GM21423 (cell line): Measurements from ENCODE around the gene DOCK9.

Experiments
- ATAC-seq: cut with Tn5 transposase; IDR thresholded peaks from one replicate; pipeline ENCODE4 v1.9.1; 2021; ENCODE audit warnings: mild to moderate bottlenecking, moderate library complexity; ENCODE audit not compliant: unreplicated experiment

Gene DOCK9

DNA sequence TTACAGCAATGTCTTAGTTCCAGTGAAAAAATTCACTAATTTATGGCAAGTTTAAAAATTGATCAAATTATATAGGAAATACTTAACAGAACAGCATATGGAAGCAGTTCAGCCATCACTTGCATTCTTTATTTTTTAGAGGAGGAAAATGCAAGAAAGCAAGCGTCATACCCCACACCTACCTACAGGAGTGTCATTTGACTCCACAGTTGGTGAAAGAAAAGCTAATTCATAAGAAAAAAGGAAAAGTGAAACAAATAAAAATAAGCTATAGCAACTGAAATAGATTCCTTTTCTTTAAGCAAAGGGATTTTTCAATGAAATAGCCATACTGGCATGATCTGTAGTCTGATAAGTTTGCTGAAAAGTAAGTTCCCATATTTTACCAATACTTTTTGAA is 111.0 kb downstream of the DOCK9 start:
- no peak for ATAC-seq

GRCh38 chr13:98860491-98860890 is 117.4 kb downstream of the DOCK9 start:
- no peak for ATAC-seq

DNA sequence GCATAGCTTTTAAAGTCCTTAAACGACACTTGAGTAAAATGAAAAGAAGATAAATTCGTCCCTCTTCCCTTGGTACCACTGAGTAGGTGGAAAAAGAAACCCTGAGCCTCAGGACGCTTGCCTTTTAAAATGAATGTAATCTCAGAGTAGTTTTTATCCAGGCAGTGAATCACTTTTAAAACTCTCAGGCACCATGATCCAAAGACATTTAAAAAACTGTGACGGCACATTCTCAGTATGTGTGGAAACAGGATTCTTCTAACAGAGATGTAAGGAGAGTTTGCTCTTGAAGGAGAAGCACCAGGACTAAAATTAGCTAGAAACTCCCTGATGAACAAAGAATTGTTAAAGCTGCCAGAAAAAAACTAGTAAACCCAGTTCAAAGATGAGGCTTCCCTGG is 119.7 kb downstream of the DOCK9 start:
- ATAC-seq: no peak

DNA sequence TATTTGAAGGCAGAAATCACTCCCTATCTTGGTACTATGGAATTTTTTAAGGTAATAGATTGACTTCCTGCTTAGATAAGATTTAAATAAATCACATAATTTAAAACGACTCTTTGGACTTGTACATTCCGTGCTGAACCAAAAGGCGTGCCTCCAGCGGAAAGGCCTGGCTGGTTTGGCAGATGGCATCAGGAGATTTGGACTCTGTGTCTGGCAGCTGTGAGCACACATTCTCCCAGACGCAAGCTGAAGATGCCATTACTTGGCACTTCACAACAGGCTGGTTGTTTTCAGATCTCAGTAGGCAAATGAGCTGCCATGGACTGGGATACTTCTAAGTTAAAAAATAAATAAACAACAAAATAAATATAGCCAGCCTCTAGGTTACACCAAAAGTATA is 120.9 kb downstream of the DOCK9 start:
- no peak for ATAC-seq

DNA sequence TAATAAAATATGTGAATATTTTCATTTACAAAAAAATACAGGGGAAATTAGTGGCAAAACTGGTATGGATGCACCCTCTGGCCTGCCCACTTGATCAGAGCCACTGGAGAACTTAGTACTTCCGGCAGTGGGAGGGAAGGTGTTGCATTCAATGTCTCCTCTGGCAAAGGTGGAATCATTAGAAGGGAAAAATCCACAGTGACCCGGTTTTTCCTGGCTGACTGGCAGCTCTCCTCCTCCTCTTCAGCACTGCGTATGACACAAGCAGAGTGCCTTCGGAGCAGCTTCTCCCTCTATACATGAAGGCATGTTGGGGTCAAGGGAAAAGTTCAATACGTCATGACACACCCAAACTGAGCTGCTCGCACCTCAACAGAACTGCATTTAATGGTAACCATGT is 123.4 kb downstream of the DOCK9 start:
- no peak for ATAC-seq

DNA sequence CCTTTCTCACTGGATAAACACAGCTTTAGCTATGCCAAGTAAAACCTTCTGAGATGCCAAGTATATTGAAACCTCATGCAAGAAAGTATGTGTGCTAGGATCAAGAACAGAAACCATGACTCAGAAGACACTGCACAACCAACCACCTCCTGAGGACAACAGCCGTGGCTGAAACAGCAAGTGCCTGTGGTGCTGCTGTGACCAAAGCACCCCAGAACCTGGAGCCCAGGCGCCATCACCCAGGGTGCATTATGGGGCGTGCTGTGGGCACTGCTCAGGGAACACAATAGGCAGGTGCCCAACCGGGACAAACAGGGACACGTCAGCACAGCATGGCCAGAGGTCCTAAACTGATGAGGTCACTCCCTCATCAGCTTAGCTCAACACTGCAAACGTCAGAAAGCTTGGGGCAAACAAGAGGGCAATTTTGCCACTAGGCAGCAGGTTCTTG is 124.1 kb downstream of the DOCK9 start:
- ATAC-seq: peak; percentile 100

DNA sequence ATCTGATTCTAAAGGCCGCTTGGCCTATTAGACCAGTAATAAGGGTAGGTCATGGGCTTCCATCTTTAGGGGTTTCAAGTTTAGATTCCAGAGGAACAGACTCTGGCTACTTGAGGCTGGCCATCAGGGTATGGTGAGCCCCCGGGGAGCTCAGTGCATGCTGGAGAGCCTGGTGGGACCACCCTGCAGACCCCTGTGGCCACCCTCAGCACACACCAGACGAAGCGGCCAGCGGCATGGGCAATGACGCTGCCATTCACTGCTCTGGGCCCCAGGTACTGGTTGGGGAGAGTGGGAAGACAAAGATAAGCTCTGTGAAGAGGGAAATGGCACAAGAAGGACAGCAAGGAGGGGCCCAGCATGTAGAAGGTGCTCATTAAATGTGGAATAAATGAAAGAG is 126.6 kb downstream of the DOCK9 start:
- no peak for ATAC-seq

DNA sequence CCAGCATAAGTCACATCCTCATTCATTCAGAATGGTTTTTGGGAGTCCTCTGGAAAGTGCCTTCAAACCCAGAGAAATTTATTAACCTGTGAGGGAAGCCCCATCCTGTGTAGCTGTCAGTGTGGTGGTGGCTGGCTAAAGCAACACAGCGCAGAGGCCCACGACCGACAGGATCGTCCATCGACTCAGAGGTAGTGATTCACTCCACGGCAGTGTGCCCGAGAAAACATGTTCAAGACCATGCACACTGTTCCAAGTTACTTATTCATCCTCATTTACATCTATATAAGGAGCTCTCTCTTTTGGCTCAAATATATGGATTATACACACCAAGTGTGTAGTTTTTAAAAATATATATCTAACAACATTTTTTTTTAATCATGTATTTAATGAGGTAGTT is 129.1 kb downstream of the DOCK9 start:
- no peak for ATAC-seq

GRCh38 chr13:98847780-98848179 is 130.1 kb downstream of the DOCK9 start:
- ATAC-seq: no peak

- no peak for ATAC-seq
These were observed 130.9 kb downstream of the DOCK9 start for GRCh38 chr13:98846986-98847385.

DNA sequence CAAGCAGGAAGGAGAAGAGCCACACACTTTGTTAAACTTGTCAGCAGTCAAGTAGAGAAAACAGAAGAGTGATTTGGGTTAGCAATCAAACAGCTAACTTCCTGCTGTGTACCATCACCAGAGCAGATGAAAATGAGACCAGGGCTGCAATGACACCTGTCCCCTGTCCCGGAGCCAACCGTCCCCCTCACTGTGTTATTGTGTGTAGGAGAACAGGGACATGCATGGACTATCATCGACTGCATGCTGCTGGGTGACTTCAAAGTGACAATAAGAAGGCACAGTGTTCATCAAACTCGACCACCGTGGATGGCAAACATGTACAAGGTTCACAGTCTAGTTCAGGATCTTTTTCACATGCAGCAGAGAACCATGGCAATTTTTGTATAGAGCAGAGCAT is 131.3 kb downstream of the DOCK9 start:
- no peak for ATAC-seq

DNA sequence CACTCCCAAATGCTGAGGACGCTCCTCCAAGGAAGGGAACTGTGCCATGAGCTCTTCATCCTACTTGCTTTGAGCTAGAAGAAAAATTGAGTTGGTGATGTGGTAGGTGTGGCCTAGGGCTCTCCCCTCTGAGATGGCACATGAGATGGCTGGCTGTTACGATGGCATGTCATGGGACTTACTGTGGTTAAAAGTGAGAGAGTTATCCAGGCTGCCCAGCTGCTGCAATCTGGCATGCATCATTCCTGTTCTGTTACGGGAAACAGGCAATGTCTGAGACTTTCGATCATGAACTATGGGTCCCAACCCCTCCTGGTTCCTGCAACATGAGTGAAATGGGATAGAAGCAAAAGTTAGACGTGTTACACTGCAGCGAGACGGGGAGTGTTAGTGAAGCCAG is 132.1 kb downstream of the DOCK9 start:
- ATAC-seq: no peak

- no peak for ATAC-seq
These were observed 133.8 kb downstream of the DOCK9 start for GRCh38 chr13:98844021-98844420.

GRCh38 chr13:98843482-98843877 is 134.4 kb downstream of the DOCK9 start:
- no peak for ATAC-seq

DNA sequence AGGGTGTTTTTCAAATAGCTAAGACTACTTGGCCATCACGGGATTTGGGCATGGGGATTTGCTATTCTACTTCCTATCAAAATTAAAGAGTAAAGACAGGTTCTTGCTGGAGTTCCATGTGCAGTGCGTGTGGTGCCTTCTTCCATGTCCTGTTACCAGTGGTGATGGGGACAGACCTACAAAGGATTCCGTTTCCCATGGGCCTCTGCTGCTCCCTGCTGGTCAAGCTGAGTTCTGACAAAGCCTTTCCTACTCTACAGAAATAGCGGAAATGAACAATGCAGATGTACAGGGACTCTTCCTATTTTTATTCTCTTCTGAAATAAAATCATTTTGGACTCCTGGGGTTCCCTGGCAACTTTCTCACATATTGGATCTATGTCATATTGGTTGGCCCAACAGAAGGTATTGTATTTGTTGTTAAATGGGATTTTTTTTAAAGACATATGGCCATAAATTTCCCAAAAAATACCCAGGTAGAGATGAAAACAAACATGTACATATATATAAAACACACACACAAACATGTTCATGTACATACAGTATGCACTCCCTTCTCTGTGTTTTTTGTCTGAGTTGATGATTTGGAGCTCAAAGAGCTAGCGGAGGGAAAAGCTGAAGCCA is 134.9 kb downstream of the DOCK9 start:
- ATAC-seq: peak; percentile 78

- no peak for ATAC-seq
These were observed 135.8 kb downstream of the DOCK9 start for GRCh38 chr13:98842070-98842469.

DNA sequence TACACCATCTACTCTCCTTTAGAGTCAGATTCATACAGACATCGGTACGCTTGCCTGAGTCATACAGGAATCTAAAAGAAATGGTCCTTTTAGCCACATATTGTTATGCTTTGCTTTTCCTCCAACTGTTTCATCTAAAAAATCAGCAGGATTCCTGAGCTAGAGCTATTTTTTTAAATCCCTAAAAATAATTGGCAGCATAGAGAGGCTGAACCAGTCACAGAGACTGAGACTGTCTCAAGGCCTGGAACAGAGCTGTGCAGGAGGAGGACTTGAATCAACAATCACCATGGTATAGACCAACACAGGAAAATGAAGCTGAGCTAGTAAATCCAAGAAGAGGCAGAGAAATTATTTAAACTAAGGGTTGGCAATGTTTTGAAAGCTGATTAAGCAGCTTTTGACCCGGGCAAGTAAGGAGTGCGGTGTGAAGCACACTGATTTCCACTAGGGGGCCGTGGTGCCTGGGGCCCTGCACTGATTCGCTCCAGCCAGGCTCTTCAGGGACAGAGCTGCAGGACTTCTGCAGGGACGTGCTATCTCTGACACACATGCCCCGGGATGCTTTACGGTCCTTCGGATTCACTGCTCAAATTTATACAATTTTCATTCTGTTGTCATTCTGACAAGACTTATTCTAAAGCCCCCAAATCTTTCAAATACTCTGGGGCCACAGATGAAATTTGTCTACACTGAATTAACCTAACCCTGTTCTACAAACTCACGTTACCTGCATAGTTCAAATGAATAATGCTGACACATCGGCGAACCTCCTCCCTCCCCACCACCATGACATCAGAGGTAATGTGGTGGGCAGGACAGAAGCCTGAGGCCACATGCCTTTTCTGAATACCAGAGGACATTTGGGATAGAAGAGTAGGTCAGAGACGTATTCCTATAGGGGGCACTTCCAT is 137.8 kb downstream of the DOCK9 start:
- peak; percentile 92 for ATAC-seq

DNA sequence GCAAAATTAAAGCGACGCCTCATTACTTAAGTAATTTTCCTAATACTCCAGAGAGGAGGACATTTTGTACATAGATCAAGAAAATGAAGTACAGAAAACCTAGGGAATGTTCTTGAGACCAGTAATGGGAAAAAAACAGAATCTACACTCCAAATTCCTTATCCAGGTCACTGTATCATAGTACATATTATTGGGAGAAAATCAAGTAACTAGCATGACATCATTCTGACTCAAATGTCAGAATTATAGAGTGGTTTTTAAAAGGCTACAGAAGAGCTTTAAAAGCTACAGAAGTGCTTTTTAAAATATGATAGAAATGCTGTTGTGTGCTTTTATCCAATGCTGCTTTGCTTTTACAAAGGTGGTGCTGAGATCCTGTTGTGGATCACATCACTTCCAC is 139.1 kb downstream of the DOCK9 start:
- ATAC-seq: no peak

DNA sequence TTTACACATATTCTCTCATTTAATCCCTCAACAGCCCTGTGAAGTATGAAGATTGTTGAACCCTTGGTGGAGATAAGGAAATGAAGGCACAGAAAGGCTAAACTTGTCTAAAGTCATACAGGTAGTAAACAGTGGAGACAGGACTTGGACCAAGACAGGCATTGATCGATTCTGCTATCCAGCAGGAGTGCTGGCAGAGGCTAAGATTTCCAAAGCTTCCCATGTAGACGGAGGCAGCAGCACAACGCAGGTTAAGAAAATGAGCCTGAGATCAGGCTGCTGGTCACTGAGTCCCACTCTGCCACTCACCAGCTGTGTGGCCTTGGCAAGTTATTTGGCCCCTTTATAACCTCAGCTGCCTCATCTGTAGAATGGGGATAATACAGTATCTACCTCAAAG is 140.0 kb downstream of the DOCK9 start:
- no peak for ATAC-seq

GRCh38 chr13:98835156-98835555 is 142.7 kb downstream of the DOCK9 start:
- ATAC-seq: no peak

DNA sequence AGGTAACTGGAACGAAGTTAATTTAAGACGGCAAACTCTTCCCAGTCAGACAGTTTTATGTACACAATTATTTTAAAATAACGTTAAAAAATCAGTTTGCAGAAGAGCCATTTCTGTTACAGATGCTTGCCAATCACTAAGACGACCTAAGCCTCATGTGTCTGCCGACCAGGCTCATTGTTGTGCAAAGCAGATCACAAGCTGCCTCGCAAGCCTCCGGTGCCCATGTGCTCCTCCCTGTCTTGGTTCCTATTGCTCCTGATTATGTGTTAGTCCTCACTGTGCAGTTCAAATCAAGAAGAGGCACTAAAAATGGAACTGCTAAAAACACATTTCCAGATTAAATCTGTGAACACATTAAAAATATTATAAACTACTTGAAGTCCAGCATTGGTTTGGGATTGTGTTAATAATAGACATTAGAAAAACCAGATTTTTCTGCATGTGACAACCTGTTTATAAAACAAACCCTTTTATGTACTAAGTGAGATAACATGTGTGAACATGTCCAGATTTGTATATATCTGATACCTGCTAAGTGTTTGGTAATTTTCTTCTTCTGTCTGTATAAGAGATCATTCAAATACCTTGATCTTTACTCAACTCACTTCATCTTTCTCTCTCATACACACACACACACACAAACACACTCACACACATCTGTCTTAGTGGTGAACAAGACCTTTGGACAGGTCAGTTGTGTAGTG is 143.5 kb downstream of the DOCK9 start:
- no peak for ATAC-seq

DNA sequence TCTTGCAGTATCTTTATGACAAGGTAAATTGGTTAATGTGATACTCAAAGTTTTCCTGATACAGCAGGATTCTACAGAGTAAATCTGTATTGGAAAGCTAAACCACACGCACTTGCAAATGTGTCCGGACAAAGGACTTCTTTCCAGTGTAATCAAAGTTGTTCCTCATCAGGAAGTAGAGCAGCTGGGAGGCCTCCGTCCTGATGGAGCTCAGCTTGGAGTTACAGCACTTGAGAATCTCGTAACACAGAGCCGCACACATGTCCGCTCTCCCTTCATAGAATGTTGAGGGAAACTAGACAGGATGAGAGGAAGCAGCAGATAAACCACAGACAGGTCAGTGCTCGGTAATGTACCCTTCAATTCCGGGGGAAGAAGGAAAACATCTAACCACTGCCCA is 146.6 kb downstream of the DOCK9 start:
- ATAC-seq: no peak
